ENCODE measurements around the gene NTSR1.

NTSR1 gene

DNA sequence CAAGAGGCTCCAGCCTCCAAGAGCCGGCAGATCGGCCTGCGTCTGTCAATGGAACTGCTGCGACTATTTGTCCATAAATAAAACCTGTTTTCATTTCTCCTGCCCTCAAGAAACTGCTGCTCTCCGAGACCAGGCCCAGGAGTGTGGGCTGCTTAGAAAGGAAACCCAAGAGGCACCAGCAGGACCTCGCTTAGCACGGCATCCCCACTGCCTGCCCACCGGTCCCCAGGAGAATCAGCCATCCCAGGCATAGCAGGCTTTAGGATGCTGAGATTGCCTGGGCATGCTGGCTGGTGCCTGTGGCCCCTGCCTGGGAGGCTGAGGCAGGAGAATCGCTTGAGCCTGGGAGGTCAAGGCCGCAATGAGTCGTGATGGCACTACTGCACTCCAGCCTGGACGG is 17.6 kb downstream of the NTSR1 start:
- DNase-seq (ENCODE audit: low read depth): no peak

DNA sequence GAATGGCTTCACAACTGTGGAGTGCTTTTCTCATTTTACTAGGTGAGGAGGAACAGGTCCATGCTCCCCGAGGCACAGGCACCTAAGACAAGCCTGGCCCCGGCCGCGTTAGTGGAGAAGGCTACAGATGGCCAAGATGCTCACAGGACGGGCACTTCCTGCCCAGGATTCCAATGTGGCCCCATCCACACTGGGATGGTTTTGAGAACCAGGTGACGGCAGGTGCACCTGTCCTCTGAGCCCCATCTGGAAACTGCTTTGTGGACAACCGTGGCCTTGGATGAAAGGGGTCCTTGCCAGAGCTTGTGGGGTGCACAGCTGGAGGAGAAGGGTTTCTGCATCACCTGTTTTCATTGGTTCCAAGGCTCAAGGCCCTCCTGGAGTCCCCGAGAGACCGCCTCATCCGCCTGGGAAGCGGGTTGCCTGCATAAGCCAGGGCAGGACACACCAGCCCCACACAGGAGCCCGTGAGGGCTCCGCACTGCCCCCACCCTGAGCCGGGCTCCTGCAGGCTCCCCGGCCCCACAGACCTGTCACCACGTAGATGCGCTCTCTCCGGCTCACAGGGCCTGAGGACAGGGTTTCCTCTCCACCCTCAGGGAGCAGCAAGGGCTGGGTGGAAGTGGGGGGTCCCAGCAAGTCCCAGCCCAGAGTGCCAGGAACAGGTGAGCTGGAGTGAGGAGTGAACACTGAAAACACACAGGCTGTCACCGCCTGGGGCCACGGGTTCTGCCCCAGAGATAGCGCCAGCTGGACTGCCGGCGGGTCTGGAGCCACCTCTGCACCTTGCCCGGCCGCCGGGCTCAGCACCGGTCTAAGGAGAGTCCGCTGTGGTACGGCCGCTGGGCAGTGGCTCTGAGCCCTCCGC is 18.3 kb downstream of the NTSR1 start:
- DNase-seq (ENCODE audit: low read depth): no peak

DNA sequence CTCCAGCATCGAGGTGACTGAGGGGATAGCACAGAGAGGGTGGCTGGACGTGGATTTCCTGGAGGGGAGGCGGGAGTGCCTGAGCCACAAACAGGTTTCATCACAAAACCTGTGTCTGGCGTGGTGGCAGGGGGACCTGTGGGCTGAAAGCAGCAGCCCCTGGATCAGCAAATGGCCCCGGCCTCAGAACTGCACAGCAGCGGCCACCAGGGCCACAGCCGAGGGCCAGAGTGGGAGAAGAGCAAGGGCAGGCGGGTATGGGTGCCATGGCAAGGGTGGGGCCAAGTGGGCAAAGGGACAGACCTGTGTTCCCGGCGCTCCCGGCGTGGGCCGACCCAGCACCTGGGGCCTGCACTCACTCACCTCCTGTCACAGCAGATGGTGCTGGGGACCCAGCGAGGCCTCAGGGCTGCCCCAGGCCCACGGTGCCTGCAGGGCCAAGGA is 19.0 kb downstream of the NTSR1 start:
- DNase-seq (ENCODE audit: low read depth): no peak

DNA sequence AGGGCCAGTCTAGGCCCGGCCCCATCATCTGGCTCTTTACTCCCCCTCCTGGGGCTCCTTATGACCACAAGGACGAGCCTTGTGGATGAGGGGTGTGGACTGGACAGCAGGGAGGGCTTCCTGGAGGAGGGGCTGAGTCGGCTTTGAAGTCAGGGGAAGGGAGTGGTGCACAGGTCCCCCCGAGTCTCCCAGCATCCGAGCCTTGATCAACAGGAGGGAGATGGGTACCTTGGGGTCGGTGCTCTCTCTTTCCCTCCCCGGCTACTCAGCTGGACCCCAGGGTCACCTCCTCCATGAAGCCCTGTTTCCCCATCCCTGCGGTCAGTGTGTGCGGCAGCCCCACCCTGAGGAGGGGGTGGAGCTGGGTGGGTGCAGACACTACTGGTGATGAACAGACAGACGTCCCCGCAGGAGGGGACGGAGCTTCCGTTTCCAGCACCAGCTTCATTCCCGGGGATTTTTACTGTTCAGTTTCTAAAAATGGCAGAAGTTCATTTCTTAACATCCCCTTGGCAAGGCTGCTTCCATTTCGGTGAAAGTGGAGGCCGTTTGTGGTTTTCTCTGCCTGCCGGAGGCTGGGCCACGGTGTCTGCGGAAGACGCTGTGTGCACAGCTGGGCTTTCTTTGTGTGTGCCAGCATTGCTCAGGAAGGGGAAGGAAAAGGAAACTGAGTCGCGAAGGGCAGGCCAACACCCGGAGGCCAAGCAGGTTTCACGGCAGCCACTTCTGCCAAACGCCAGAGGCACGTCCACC is 19.6 kb downstream of the NTSR1 start:
- DNase-seq (ENCODE audit: low read depth): no peak

DNA sequence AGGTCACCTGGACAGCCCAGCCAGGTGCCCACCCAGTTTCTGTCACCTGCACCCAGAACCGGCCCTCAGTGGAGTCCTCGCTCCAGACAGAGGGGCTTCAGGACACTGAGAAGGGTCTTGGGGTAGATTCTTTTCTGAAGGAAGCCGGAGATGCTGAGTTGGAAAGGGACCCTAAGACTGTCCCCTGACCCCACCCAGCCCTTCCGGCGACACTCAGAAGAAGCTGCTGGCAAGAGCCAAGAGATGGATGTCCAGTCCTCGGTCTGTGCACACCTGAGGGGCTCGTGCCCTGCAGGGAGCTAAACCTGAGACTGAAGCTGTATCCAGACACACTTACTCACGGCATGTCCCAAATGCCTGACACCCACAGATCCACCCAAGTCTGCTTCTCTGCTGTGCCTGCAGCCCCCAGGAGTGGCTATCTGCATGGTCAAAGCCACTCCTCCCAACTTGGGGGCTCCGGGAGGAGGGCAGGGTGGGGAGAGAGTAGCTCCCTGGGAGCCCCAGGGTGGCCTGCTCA is 20.2 kb downstream of the NTSR1 start:
- no peak for DNase-seq (ENCODE audit: low read depth)

DNA sequence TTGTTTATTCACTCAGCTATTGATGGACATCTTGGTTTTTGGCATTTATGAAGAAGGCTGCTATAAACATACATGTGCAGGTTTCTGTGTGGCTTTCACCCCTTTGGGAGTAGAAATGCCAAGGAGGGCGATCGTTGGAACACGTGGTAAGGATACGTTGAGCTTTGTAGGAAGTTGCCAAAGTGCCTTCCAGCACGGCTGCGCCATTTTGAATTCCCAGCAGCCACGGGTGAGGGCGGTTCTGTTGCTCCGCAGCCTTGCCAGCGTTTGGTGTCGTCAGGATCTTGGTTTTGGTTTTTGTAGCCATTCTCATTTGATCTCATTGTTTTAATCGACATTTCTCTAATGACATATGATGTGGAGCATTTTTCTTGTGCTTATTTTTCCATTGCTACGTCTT is 21.8 kb downstream of the NTSR1 start:
- DNase-seq (ENCODE audit: low read depth): no peak

DNA sequence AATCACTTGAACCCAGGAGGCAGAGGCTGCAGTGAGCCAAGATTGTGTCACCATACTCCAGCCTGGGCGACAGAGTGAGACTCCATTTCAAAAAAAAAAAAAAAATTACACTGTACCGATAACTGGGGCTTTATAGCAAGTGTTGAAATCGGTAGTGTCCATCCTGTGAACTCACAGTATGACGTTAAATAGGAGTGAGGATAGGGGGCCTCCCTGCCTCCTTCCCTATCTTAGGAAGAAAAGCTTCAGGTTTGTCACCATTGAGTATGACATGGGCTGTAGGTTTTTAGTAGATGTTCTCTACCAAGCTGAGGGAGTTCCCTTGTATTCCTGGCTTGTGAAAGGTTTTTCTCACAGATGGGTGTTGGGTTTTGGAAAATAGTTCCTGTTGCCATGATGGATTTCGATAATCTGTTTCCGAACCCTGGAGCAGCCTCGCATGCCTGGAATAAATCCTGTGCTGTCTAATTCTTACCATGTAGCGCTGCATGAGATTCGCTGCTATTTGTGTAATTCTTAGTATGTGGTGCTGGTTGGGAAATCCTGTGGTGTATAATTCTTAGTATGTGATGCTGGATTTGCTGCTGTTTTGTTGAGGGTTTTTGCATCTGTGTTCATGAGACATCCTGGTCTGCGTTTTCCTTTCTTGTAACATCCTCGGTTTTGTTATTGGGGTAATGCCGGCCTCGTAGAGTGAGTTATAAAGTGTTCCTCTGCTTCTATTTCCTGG is 23.6 kb downstream of the NTSR1 start:
- no peak for DNase-seq (ENCODE audit: low read depth)

DNA sequence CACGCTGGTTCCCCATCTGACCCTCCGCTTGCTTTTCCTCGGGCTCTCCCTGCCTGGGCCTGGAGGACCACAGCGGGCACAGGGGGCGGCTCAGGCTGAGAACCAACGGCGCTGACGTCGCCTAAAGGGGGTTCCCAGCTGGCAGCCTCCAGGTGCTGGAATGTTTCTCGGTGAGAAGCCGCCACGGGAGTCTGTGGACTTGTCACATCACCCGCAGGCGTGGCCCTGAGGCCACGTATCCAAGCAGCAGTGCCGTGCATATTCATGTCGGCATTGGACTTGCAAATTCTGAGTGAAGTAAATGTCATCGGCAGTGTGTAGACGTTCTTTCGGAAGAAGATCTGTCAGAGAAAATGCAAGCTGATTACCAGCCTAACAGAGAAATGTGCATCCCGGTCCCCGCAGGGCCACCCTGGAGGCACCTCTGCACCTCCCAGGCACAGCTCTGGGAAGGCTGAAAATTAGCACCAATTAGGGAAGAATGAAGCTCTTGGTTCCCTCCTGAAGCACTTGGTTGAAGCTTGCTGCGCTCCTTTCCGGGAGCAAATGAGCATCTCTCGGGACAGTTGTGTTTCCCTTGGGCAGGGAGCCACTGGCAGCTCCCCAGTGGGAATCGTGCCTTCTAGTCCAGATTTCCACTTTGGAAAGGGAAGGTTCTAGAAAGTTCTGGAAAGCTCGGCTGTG is 24.3 kb downstream of the NTSR1 start:
- no peak for DNase-seq (ENCODE audit: low read depth)

DNA sequence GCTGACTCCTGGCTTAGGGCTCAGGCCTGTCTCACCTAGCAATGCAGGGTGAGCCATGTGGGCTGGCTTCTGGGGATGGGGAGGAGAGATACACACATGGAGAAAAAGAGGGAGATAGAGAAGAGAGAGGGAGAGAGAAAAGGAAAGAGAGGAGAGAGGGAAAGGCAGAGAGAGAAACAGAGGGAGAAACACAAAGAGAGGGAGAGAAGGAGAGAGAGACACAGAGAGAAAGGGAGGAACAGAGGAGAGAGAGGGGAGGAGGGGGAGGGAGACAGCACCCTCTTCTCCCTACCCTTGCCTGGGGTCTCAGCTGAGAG is 24.8 kb downstream of the NTSR1 start:
- DNase-seq (ENCODE audit: low read depth): no peak

DNA sequence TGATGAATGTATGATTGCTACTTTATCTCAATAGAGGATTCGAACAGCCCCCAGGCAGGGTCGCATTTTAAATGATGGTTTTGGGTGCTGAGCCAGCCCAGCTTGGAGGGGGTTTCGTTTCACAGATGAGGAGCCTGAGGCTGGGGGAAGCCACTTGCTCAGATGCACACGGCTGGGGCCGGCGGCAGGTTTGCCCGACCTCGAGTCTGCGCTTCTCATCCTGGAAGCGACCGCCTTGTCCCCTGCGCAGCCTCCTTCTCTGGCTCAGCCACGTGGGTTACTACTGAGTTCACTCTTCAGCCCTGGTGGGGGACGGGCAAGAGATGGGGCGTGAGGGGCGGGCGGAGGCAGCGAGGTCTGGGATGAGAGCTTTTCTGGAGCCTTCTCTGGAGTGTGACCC is 25.3 kb downstream of the NTSR1 start:
- DNase-seq (ENCODE audit: low read depth): no peak

DNA sequence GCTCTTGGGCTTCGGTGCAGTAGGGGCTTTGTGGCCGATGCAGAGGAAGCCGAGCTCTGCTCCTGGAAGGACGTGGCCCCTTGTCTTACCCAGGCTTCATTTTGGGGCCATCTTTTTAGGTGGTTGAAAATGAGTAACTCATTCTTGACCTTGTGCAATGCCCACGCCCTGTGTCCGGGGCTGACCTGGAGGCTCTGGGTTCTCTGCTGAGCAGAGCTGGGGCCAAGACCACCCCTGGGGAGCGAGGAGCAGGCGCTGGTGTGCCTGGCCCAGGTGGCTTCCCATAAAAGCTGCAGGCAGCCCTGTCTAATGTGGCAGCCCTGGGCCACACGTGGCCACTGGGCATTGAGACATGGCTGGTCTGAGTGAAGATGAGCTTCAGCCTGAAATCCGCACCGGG is 25.7 kb downstream of the NTSR1 start:
- DNase-seq (ENCODE audit: low read depth): no peak

DNA sequence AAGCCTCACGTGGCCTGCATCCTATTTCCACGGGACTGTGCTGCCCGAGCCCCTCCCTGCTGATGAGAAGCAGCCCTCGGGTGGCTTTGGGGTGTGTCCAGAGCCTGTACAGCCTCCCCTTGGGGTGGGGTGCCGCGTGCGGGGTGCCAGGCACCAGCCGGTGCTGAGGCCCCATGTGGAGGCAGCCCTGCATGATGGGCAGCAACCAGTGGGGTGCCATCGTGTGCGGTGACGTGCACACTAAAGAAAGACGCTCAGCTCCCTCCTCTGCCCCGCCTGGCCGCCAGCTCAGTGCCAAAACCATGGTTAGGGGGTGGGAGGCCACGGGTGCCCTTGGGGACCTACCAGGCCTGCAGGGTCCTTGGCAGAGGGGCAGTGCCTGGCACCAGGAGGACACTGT is 26.2 kb downstream of the NTSR1 start:
- DNase-seq (ENCODE audit: low read depth): no peak

DNA sequence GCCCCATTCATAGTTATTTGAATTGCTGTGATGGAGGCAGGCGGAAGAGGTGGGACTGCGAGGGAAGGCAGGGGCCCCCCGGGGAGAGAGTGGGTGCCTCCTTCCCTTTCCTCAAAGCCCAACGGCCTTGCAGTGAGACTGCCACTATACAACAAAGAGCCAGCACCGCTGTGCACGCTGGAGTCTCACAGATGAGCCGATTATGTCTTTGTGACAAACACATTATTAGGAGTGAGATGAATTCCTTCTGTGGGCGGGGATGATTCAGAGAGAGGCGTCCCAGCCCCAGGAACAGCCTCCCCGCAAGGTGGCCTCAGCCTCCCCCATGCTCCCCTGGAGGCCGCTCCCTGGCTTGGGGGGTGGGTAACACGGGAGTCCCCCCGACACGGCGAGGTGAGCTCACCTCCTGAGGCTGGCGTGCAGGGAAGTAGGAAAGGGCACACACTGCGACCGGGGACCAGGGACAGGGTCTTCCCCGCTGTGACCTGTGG is 26.7 kb downstream of the NTSR1 start:
- no peak for DNase-seq (ENCODE audit: low read depth)

DNA sequence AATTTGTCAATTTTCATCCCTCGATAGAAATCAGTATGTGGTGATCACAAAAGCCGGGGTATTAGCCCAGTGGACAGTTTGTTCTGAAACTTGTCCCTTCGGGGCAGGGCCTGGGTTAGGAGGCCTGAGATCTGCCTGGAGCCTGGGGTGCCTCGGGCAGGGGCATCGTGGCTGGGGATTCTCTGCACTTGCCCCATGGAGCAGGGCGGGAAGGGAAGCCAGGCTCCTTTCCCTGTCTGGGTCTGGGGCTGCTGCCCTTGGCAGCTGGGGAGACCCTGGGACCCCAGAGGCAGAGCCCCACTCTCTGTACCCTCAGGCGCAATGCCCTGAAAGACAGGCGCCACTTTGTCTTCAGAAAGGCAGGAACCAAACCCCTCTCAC is 27.4 kb downstream of the NTSR1 start:
- no peak for DNase-seq (ENCODE audit: low read depth)

DNA sequence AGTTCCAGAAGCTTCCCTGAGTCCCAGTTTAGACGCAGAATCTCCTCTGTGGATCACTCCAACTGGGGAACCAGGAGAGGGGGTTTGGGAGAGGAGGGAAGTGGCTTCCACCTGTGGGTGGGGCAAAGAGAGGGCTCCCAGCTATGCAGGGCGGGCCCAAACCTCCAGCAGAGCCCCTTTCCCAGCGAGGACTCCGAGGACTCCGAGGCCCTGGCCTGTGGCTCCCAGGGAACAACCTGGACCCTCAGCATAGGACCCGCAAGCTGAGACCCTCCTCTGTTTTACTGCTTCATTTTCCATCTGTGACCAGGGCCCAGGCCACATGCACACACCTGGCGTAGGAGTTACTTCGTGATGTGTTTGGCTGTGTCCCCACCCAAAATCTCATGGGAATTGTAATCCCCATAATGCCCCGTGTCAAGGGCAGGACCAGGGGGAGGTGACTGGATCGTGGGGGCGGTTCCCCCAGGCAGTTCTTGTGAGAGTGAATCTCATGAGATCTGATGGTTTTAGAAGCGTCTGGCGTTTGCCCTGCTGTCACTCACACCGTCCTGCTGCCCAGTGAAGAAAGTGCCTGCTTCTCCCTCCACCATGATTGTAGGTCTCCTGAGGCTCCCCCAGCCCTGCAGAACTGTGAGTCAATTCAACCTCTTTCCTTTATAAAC is 27.9 kb downstream of the NTSR1 start:
- DNase-seq (ENCODE audit: low read depth): no peak

DNA sequence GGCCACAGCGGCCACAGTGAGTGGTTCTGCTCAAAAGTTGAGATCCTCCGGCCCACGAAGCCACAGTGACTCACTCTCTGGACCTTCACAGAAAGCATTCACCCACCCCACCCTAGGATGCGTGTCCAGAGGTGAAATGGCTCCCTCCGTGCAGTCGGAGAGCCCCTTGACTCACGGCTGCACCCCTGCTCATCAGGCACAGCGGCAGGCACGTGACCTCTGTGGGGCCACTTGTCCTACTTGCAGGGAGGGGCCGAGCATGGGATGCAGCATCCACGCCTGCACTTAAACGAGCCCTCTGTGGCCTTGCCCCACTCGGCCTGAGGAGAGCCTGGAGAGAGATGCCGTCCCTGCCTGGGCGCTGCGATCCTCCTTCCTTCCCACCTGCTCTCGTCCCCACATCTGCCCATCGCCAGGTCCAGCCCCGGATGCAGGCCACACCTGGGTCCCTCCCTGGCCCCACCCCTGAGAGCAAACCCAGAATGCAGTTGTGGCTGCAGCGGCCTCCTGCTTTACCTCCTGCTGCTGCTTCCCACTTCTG is 28.7 kb downstream of the NTSR1 start:
- no peak for DNase-seq (ENCODE audit: low read depth)

DNA sequence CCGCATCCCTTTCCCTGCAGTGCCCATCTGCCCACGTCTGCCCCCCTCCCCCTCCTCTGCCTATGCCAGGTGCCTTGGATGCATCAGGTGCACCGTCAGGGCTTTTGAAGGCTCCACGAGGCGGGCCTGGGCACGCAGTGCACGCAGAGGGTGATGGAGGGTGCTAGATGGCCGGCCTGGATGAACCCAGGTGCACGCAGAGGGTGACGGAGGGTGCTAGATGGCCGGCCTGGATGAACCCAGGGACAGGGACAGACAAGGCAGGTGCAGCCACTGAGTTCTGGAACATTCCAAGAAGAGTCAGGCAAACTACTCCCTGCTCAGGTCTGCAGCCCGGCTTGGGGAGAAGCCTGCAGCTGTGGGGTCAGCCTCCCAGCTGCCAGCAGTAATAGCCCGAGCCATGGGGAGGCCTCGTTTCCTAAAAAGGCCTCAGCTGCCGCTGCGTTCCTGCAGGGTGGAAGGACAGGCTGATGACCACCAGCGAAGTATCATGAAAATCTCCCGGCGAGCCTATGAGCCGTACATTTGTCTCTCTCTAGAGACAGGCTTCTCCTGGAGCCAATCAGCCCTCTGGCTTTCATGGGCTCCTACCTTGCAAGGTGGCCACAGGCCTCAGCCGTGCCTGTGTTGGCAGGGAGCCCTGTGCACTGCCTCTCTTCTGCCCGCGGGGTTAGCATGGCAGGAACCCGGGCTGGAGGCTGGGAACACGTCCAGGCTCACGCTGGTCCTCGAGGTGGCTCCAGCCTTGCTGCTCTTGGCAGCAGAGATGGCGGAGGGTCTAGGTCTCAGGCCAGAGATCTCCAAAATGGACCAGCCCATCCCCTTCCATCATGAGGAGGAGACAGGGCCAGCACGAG is 29.6 kb downstream of the NTSR1 start:
- no peak for DNase-seq (ENCODE audit: low read depth)

DNA sequence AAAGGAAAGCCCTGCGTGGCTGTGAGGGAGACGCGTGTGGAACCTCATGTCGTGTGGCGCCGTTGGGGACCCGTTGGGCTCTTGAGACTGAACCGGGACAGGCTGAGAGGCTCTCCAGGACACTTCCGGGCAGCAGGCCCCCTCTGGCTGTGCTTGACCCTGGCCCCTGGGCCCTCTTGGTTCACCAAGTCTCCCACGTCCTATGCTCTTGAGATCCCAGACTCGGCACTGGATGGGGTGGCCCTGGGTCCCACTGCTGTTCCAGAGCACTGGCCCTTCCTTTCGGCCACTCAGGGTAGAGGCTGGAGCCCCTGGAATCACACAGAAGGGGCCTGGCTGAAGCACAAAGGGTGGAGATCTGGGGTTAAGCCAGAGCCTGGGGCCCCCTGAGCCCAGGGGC is 30.4 kb downstream of the NTSR1 start:
- DNase-seq (ENCODE audit: low read depth): no peak

DNA sequence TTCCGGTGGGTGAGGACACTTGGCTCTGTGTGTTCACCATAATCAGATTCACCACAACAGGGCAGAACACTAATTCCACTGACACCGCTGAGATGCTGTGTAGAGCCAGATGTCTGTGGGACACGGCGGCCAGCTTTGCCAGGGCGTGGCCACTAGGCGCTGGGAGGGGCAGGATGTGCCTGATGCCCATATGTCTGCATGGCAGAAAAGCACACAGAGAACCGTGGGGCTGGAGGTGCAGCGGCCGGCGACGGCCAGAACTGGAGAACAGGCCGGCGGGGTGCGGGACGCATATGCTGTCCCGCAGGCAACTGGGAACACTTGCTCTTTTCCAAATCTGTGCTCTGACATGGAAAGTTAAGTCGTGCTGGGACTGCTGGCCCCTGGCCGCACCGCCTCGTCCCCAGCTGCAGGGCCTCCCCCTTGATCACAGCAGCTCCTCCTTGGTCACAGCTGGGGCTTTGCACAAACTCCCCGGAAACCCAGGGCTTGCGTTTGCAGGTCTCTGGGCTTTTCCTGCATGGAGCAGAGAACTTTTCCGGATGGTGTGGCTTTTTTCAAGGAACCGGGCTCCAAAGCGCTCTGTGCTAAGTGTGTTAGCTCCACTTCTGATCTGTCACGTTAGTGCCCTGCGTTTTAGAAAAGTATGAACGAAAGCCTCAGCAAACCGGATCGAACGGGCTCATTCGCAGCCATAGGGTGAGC is 31.1 kb downstream of the NTSR1 start:
- peak; percentile 28 for DNase-seq (ENCODE audit: low read depth)

Data from activated T-cell treated with anti-CD3 and anti-CD28 coated beads for 1 hour (primary cell).